ENCODE measurements around the gene LHFPL4. TPM values are rescaled to one million over a fixed set of nuclear protein-coding genes. Genes with fewer than 3 reads are reported as not detected.

Gene LHFPL4
- total RNA-seq, 1 experiment from 2014 or later = 16.3 TPM

DNA sequence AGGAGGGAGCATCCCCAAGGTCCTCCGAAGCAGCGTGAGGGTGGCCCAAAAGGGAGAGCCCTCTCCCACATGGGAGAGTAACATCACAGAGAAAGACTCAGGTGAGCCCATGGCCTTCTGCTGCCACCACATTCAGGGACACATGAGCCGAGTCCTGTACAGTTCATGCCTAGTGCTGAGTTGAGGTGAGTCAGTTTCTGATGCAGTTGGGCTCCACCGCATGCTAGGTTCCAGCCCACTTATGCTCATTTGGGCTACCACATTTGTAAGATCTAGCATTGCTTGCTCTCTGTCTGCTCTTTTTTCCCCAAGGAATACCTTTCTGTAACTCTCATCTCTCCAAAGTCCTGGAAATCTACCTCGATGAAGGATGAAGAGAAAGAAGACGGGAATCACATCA is 79.1 kb downstream of the LHFPL4 start:
- Mint-ChIP-seq H3K4me3 (no peak overlapping the region), H3K27ac (no peak overlapping the region), H3K9me3 (no peaks in the 10 kb centered on the region), H3K4me1 (no peaks in the 10 kb centered on the region), H3K27me3 (ENCODE audit: low read depth) (no peaks in the 10 kb centered on the region), H3K36me3 (ENCODE audit: insufficient read depth in 1 of 3, low read depth in 3 of 3) (peaks cover 69 to 95% (median 89%) of the 10 kb centered on the region in 3 experiments; a peak in 6 of 7 replicates)
- Histone ChIP-seq H3K56ac (ENCODE audit: insufficient read length, low read depth, low read length) (no peak overlapping the region), H3K18ac (ENCODE audit: insufficient read length, low read depth, low read length) (no peak overlapping the region), H4K20me1 (ENCODE audit: control insufficient read depth, insufficient read depth, insufficient read length) (no peaks in the 10 kb centered on the region), H3K23me2 (ENCODE audit: insufficient read length, low read depth, low read length, poor library complexity, severe bottlenecking) (no peaks in the 10 kb centered on the region), H3K9ac (ENCODE audit: extremely low read depth, insufficient read length, low read length) (no peak overlapping the region), H3K9me3 (ENCODE audit: control insufficient read depth, low read depth, low read length) (no peaks in the 10 kb centered on the region), H3K4ac (ENCODE audit: low read depth, low read length) (no peak overlapping the region), H2BK5ac (ENCODE audit: insufficient read length, low read length) (no peak overlapping the region), H2AFZ (ENCODE audit: low read length) (no peak overlapping the region), H4K5ac (ENCODE audit: insufficient read length, low read depth, low read length) (no peak overlapping the region), H2AK5ac (ENCODE audit: insufficient read length, low read length) (no peak overlapping the region), H3K23ac (ENCODE audit: insufficient read length, low read depth, low read length) (no peak overlapping the region), H2BK20ac (ENCODE audit: low read depth, low read length, poor library complexity, severe bottlenecking) (no peak overlapping the region), H3T11ph (ENCODE audit: low read length) (no peak overlapping the region), H2BK120ac (ENCODE audit: low read depth, low read length, poor library complexity, severe bottlenecking) (no peak overlapping the region), H3K79me2 (ENCODE audit: insufficient read depth, low read length) (no peaks in the 10 kb centered on the region; the same call in 1 of the 2 replicates), H2BK12ac (ENCODE audit: insufficient read length, low read depth, low read length) (no peak overlapping the region), H2BK15ac (ENCODE audit: low read depth, low read length) (no peak overlapping the region), H3K14ac (ENCODE audit: insufficient read depth, low read length) (no peak overlapping the region), H3K79me1 (ENCODE audit: insufficient read depth, low read depth, low read length, poor library complexity, severe bottlenecking) (no peaks in the 10 kb centered on the region), H3K27me3 (ENCODE audit: insufficient read depth, low read length) (no peaks in the 10 kb centered on the region), H4K8ac (replicated peaks; ENCODE audit: insufficient read length, low read depth, low read length) (no peak overlapping the region), H4K91ac (ENCODE audit: insufficient read length, low read depth, low read length) (no peak overlapping the region), H3K27ac (ENCODE audit: insufficient read length, low read depth, low read length) (no peak overlapping the region), H3K4me1 (ENCODE audit: insufficient read depth, low read length) (no peaks in the 10 kb centered on the region), H3K4me2 (ENCODE audit: insufficient read depth, insufficient read length, low read length) (no peak overlapping the region)
- DNase-seq = no peak
- no CpG with 5 or more reads among the region's 6 CpGs for WGBS (ENCODE audit: extremely low coverage, insufficient read length, low lambda C conversion rate)
- no peak for TF ChIP-seq CTCF (conservative IDR thresholded peaks at IDR 0.05)

All from H9 (cell line).